HG03025 (cell line): ENCODE data around the gene THADA.

Experiments used
- ATAC-seq: cut with Tn5 transposase; IDR thresholded peaks from one replicate; pipeline ENCODE4 v1.9.1; 2021; ENCODE audit warnings: mild to moderate bottlenecking, moderate library complexity; ENCODE audit not compliant: unreplicated experiment, low FRiP score

The THADA gene

GRCh38 chr2:43333656-43334144, 262.1 kb downstream of the THADA start:
- no peak for ATAC-seq

- ATAC-seq, result no peak
Observed at GRCh38 chr2:43333101-43333655, 262.7 kb downstream of the THADA start.

GRCh38 chr2:43332653-43333052, 263.2 kb downstream of the THADA start:
- no peak for ATAC-seq

- ATAC-seq, result no peak
Observed at GRCh38 chr2:43331422-43331821, 264.4 kb downstream of the THADA start.

- ATAC-seq, result no peak
Observed at GRCh38 chr2:43329637-43330036, 266.2 kb downstream of the THADA start.

- no peak for ATAC-seq
Observed at GRCh38 chr2:43328832-43329231, 267.0 kb downstream of the THADA start.

GRCh38 chr2:43328133-43328532, 267.7 kb downstream of the THADA start:
- ATAC-seq, result no peak

- ATAC-seq, result no peak
Observed at GRCh38 chr2:43327119-43327518, 268.7 kb downstream of the THADA start.

GRCh38 chr2:43326101-43326825, 269.6 kb downstream of the THADA start:
- no peak for ATAC-seq

GRCh38 chr2:43325107-43325811, 270.6 kb downstream of the THADA start:
- no peak for ATAC-seq

- ATAC-seq, result no peak
Observed at GRCh38 chr2:43324259-43325106, 271.4 kb downstream of the THADA start.

- no peak for ATAC-seq
Observed at GRCh38 chr2:43323857-43324256, 272.0 kb downstream of the THADA start.

- no peak for ATAC-seq
Observed at GRCh38 chr2:43321446-43321845, 274.4 kb downstream of the THADA start.

- no peak for ATAC-seq
Observed at GRCh38 chr2:43319541-43319940, 276.3 kb downstream of the THADA start.

GRCh38 chr2:43318791-43319190, 277.0 kb downstream of the THADA start:
- ATAC-seq, result no peak

- ATAC-seq, result no peak
Observed at GRCh38 chr2:43317680-43318079, 278.2 kb downstream of the THADA start.

- no peak for ATAC-seq
Observed at GRCh38 chr2:43317194-43317593, 278.6 kb downstream of the THADA start.

GRCh38 chr2:43315482-43315881, 280.4 kb downstream of the THADA start:
- ATAC-seq, result no peak

- no peak for ATAC-seq
Observed at GRCh38 chr2:43314299-43314927, 281.4 kb downstream of the THADA start.

- ATAC-seq, result no peak
Observed at GRCh38 chr2:43313642-43314017, 282.2 kb downstream of the THADA start.
